ENCODE results near the gene AGTRAP.

AGTRAP gene

GRCh38 chr1:11784256-11784992 lies 48.5 kb downstream of the AGTRAP start:
- no peak for DNase-seq (ENCODE audit: low read depth)

GRCh38 chr1:11784993-11785769 lies 49.2 kb downstream of the AGTRAP start:
- DNase-seq (ENCODE audit: low read depth): no peak

DNA sequence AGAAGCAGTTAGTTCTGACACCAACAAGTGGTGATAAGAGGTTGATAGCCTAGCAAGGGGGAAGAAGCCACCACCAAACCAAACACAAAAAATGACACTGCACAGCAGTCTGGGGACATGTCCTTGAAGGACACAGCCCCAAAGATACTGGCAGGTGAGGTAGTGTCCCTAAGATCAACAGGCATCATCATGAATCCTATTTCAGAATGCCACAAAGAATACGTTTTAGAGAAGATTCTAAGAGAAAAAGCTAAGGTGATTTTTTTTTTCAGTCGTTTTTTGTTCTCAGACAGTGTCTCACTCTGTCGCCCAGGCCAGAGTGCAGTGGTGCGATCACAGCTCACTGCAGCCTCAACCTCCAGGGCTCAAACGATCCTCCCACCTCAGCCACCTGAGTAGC lies 50.2 kb downstream of the AGTRAP start:
- no peak for DNase-seq (ENCODE audit: low read depth)

DNA sequence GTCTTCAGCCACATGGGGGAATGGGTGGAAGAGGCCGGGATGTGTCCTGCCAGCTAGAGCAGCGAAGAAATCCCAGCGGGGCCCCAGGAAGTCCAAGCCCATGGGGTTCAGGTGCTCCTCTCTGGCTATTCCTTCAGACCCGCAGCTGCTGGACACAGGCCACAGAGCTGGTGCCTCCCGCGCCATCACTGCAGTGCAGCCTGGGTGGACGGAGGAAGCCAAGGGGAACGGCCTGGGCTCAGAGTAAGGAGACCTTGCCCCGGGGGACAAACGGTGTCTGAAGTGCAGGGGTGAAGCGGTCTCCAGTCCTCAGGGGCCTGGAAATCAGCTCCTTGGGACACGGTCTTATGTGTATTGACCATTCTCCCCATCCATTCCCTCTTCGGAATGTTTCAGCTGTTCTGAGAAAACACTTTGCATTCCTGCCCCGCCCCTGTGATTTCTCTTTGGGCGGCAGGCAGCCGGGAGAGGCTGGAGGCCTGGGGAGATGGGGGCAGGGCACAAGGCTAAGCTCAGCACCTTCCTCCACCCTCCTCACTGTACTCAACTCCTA lies 51.4 kb downstream of the AGTRAP start:
- DNase-seq (ENCODE audit: low read depth): no peak

DNA sequence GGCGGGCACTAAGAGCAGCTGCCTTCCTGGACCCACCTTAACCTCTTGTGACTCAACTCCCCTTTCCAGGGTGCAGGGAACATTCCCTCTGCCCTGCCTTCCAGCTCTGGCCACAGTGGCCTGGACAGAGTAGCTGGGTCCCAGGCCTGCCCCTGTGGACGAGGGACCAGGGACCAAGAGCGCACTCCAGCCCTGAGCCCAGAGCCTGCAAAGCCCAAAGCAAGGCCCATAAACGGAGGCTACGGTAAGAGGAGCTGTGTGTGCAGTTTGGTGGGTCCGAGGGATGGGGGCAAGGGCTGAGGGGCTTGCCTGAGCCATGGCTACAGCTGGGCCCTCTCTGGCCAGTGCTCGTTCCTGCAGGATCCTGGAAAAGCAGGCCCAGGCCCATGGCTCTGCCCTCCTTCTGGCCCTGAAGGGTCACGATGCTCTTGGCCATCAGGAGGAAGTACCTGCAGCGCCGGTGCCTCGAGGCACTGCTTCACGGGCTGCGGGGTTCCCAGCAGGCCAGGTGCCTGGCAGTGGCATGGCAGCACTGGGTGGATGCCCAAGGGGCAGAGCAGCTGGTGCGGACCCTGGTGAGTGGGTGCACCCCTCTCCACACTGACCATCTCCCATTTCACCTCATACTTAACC lies 52.0 kb downstream of the AGTRAP start:
- no peak for DNase-seq (ENCODE audit: low read depth)

DNA sequence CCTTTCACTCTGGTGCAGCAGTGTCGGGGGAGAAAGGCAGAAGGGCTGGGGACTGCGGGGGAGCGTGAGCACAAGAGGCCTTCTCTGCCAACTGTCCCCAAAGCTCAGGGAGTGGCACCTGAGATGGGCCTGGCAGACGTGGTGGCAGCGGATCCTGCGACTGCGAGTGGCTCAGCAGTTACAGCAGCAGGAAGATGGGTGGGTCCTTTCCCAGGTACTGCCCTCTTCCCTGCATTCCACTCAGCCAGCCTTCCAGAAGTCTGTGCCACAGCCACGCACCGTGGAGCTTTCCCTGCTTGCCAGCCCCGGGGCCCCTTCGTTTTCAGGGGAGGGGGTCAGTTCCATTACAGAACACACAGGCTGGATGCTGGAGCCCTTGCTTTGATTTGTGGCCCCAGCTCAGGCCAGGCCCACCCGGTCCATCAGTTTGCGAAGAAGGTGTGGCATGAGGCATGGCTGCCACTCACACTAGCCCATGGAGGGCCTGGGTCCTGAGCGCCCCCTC lies 52.7 kb downstream of the AGTRAP start:
- no peak for DNase-seq (ENCODE audit: low read depth)

DNA sequence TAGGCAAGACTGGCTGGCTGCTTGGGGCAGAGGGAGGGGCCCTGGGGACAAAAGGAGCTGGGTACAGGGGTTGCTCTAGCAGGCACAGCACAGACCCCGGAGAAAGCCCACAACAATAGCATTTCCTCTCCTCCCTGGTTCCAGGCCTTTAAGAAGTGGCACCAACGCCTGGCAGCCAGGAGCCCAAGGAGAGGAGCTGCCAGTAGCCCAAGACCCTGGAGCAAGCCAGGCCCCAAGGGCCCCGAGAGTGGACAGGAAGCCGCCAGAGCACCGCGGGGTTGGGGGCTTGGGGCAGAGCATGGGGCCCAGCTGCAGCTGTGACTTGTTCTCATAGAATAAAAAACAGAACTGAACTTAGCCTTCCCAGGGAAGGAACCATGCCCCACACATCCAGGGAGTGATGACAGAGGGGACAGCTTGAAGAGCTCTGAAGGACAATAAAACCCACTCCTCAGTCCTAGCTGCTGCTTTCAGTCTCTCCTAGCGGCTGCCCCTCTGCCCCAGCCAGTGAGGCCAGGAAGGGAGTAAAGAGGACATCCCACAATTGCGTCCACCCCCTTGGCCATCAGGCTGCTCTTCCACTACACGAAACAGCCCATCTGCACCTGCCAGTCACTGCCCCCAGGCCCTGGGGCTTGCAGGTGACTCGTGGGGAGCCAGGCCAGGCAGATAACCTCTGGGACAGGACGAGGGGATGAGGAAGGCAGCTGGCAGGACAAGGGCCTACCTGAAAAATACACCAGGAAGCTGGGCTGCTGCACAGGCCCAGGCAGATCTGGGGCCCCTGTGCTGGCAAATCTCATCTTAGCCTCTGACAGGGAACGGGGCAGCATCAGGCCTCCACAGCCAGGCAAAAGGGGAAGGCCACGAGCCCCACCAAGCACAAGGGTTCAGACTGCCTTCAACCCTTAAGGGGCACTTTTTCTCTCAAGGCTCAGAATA lies 53.5 kb downstream of the AGTRAP start:
- no peak for DNase-seq (ENCODE audit: low read depth)

DNA sequence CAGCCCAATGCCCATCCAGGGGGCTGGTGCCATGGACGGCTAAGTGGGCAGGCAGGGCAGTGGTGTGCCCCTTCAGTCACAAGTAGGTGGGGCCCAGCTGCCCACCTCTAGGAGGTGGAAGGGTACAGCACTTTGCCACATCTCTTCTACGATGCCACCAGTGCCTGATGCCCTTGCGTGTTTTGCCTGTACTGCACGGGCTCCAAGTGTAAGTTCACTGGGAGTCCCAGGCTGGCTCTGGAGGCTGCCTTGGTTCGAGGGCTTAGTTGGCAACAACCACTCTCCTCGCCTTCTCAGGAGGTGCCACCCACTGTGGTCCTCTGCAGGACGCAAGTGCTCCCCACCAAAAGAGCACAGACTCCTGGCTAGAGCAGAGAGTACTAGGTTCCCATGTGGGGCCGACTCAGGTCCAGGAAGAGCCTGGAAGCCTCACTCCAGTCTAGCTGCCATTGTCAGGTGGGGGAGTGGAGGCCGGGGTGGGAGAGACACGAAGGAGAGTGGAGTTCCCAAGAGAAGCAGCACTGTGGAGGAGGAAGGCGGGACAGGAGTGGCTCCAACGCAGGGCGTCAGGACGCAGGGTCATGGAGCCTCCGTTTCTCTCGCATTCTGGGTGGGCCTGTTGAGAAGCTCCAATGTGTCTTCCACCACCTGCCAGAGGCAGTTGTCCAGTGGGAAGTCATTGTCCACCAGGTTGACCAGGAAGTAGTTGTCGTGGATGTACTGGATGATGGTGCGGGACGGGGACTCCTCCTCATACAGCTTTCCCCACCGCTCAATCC lies 54.4 kb downstream of the AGTRAP start:
- DNase-seq (ENCODE audit: low read depth): no peak

DNA sequence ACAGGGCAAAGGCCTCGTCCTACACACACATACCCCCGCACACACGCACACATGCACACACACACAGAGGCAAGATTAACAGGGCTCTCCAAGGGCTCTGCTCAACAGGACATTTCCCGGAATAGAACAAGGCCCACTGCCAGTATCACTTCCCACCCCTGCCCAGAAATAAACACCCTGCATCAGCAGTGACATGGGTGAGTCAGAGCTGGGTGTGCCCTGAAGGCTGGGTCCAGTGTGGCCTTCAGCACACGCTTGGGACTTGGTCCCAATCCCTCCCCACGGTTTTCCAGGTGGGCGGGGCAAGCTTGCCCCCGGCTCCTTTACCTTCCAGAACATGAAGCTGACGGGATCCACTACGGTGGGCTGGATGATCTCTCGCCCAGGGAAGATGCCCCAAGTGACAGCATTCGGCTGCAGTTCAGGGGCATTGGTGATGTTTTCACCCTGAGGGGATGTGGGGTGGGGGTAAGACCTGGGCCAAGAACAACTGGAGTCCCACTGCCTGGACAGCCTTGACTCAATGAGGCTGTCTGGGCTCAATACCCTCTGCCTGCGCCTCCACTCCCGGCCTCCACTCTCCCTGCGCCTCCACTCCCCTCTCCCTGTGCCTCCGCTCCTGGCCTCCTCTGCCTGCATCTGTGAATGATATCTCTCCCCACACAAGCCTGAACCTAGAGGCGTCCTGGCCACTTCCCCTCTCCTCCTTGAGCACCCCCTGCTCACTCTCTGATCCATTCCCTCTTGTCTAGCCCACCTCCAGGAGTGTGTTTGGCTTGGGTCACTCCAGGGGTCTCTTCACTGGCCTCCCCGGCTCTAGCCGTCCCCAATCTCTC lies 55.2 kb downstream of the AGTRAP start:
- DNase-seq (ENCODE audit: low read depth): peak; percentile 95

- DNase-seq (ENCODE audit: low read depth): no peak
Measured at GRCh38 chr1:11792106-11792505, 56.2 kb downstream of the AGTRAP start.

GRCh38 chr1:11793819-11794218 lies 57.9 kb downstream of the AGTRAP start:
- no peak for DNase-seq (ENCODE audit: low read depth)

DNA sequence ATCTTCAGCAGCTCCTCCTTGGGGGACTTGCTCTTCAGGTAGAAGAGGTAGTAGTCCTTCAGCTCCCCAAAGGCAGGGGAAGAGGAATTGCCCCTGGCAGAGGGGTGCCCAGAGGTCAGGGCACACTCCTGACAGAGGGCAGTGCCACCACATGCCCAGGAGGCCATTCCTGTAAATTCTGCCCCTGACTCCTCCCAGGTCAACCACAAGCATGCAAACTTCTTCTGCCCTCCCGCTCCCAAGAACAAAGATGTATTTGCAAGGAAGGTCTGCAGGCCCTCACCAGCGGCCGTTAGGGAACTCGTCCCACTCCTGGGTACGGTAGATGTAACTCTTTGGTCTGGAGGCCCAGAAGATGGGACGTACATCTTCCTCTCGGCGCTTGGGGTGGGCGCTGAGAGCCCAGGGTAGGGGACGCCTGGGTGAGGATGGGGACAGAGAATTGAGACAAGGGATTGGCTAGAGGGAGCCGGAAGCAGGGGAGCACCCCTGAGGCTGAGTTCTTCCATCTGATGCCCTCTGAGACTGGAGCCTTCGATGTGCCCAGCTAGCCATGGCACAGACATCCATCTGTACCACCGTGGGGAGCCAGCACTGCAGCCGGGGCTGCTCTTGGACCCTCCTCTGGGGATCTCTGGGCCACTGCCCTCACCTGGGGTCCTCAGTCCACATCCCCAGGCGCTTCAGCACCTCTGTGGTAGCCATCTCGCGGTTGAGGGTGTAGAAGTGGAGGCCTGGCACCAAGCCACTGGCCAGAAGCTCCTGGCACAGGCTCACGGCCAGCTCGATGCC lies 58.7 kb downstream of the AGTRAP start:
- no peak for DNase-seq (ENCODE audit: low read depth)

- DNase-seq (ENCODE audit: low read depth): no peak
Measured at GRCh38 chr1:11795238-11795890, 59.4 kb downstream of the AGTRAP start.

DNA sequence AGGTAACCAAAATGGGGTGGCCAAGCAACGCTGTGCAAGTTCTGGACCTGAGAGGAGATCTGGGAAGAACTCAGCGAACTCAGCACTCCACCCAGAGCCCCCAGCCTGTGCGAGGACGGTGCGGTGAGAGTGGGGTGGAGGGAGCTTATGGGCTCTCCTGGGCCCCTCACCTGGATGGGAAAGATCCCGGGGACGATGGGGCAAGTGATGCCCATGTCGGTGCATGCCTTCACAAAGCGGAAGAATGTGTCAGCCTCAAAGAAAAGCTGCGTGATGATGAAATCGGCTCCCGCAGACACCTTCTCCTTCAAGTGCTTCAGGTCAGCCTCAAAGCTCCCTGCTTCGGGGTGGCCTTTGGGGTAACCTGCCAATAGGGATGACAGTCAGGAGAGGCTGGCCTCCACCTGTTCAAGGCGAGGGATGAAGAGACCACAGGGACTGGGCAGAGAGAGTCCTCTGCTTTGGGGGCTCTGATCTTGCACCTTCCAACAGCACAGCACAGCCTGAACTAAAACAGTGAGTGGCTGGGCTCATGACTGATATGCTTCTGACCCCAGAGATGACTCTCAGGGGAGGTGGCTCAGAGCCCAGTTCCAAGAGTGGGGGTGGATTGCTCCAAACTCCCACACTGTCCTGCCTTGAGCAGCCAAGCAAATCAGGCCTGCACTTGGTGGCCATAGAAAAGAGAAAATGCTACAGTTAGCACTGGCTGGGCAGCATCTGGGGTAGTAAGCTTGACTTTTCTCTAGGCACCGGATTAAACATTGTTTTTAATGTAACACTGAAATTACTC lies 60.3 kb downstream of the AGTRAP start:
- no peak for DNase-seq (ENCODE audit: low read depth)

DNA sequence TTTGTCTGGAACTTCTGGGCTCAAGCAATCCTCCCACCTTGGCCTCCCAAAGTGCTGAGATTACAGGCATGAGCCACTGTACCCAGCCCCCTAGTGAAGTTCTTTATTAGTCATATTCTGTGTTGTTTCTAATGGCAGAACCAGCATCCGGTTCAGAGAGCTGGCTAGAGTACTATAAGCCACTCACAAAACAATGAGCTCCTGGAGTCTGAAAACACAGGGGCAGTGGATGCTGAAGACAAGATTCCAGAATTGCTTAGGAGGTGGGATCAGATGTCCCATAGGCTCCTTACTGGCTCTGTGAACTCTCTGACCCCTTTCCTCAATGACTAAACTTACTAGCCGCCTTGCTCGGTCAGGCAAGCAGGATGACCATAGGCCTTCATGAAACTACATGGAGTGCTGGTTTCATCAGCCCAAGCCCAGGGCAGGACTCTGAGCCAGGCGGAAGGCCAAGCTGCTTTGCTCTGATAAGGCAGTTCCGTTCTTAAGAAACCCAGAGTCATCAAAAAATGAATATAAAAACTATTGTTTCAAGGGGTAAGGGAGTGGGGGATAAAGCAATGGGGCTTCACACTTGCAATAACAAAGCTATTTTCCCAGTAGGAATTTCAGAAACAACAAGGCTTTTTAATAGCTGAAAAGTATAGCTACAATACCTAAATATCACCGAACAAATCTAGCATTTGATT lies 61.7 kb downstream of the AGTRAP start:
- no peak for DNase-seq (ENCODE audit: low read depth)

DNA sequence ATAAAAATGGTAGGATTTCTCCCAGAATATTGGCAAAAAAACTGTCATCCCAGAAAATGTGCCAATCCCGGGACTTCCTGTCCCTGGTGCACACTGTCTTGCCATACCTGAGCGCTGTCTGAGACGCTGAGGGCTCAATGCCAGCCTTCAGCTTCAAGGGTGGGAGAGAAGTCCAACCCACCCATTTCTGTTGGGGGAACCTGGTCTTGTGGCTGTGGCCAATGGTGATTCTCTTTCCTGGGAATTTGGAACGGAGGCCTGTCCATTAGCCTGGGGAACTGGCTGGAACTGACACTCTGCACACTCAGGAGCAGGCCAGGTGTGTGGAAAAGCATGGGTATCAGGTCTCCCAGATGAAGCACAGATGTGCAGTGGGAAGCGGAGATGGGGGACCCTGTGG lies 63.2 kb downstream of the AGTRAP start:
- DNase-seq (ENCODE audit: low read depth): no peak

DNA sequence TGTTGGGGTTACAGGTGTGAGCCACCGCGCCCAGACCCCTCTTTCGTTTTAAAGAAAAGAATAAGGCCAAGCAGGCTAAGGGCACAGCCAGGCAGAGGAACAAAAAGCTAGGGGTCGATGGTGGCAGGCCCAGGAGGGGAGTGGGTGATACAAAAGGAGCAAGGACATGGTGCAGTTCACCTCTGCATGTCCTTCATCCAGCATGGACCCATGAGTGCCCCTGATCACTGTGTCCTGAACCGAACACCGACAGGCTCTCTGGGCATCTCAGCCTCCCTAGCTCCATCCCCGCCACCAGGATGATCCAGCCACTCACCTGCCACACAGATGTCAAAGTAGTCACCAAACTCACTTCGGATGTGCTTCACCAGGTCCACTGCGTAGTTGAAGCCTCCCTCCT lies 64.0 kb downstream of the AGTRAP start:
- no peak for DNase-seq (ENCODE audit: low read depth)
